ENCODE data around the gene EPHA2.

Gene EPHA2

GRCh38 chr1:16151196-16151994, 4.5 kb downstream of the EPHA2 start:
- no peak for DNase-seq (ENCODE audit: low read depth)
- H3K4me3 ChIP-seq (ENCODE audit: low read length), result peak overlapping the region; percentile 88
- peak; percentile 27 for TF ChIP-seq CTCF (conservative IDR thresholded peaks at IDR 0.05; ENCODE audit: low read depth, low read length)

GRCh38 chr1:16150508-16150907, 5.4 kb downstream of the EPHA2 start:
- TF ChIP-seq CTCF (conservative IDR thresholded peaks at IDR 0.05; ENCODE audit: low read depth, low read length), result no peak
- no peak for DNase-seq (ENCODE audit: low read depth)
- no peak overlapping the region for H3K4me3 ChIP-seq (ENCODE audit: low read length)

- H3K4me3 ChIP-seq (ENCODE audit: low read length), result no peak overlapping the region
- TF ChIP-seq CTCF (conservative IDR thresholded peaks at IDR 0.05; ENCODE audit: low read depth, low read length), result no peak
- no peak for DNase-seq (ENCODE audit: low read depth)
Observed at GRCh38 chr1:16149702-16150488, 6.0 kb downstream of the EPHA2 start.

- no peak for TF ChIP-seq CTCF (conservative IDR thresholded peaks at IDR 0.05; ENCODE audit: low read depth, low read length)
- no peak overlapping the region for H3K4me3 ChIP-seq (ENCODE audit: low read length)
- DNase-seq (ENCODE audit: low read depth), result no peak
Observed at GRCh38 chr1:16149146-16149545, 6.7 kb downstream of the EPHA2 start.

GRCh38 chr1:16148329-16149092, 7.4 kb downstream of the EPHA2 start:
- no peak for DNase-seq (ENCODE audit: low read depth)
- TF ChIP-seq CTCF (conservative IDR thresholded peaks at IDR 0.05; ENCODE audit: low read depth, low read length), result no peak
- H3K4me3 ChIP-seq (ENCODE audit: low read length), result no peak overlapping the region

GRCh38 chr1:16147156-16147926, 8.5 kb downstream of the EPHA2 start:
- no peak for DNase-seq (ENCODE audit: low read depth)
- no peak for TF ChIP-seq CTCF (conservative IDR thresholded peaks at IDR 0.05; ENCODE audit: low read depth, low read length)
- no peak overlapping the region for H3K4me3 ChIP-seq (ENCODE audit: low read length)
